HG03469 (cell line): ENCODE data around the gene KCNT1.

Experiments used
- ATAC-seq: cut with Tn5 transposase; IDR thresholded peaks from one replicate; pipeline ENCODE4 v1.9.1; 2021; ENCODE audit warnings: mild to moderate bottlenecking, moderate library complexity, moderate number of reproducible peaks; ENCODE audit not compliant: unreplicated experiment

Gene KCNT1

GRCh38 chr9:135815830-135816650 is 114.1 kb downstream of the KCNT1 start:
- no peak for ATAC-seq

- ATAC-seq: no peak
These were observed 114.6 kb downstream of the KCNT1 start for GRCh38 chr9:135816651-135816970.

- ATAC-seq: no peak
These were observed 116.1 kb downstream of the KCNT1 start for GRCh38 chr9:135817951-135818717.

- ATAC-seq: no peak
These were observed 116.9 kb downstream of the KCNT1 start for GRCh38 chr9:135818718-135819475.

GRCh38 chr9:135819905-135820304 is 117.9 kb downstream of the KCNT1 start:
- no peak for ATAC-seq

- ATAC-seq: no peak
These were observed 118.7 kb downstream of the KCNT1 start for GRCh38 chr9:135820661-135821060.

- no peak for ATAC-seq
These were observed 119.1 kb downstream of the KCNT1 start for GRCh38 chr9:135821116-135821515.

GRCh38 chr9:135821733-135822373 is 119.9 kb downstream of the KCNT1 start:
- no peak for ATAC-seq

GRCh38 chr9:135822374-135822755 is 120.4 kb downstream of the KCNT1 start:
- ATAC-seq: no peak

- ATAC-seq: no peak
These were observed 121.1 kb downstream of the KCNT1 start for GRCh38 chr9:135823036-135823435.

- ATAC-seq: no peak
These were observed 123.6 kb downstream of the KCNT1 start for GRCh38 chr9:135825435-135826187.

GRCh38 chr9:135826188-135826545 is 124.2 kb downstream of the KCNT1 start:
- ATAC-seq: no peak

GRCh38 chr9:135827301-135827700 is 125.3 kb downstream of the KCNT1 start:
- no peak for ATAC-seq

- no peak for ATAC-seq
These were observed 126.0 kb downstream of the KCNT1 start for GRCh38 chr9:135827866-135828580.

- ATAC-seq: no peak
These were observed 126.7 kb downstream of the KCNT1 start for GRCh38 chr9:135828656-135829055.

GRCh38 chr9:135830496-135830895 is 128.5 kb downstream of the KCNT1 start:
- ATAC-seq: no peak

- no peak for ATAC-seq
These were observed 131.9 kb downstream of the KCNT1 start for GRCh38 chr9:135833864-135834263.

GRCh38 chr9:135835131-135835530 is 133.1 kb downstream of the KCNT1 start:
- no peak for ATAC-seq

GRCh38 chr9:135839516-135839915 is 137.5 kb downstream of the KCNT1 start:
- no peak for ATAC-seq

GRCh38 chr9:135840107-135840506 is 138.1 kb downstream of the KCNT1 start:
- ATAC-seq: no peak
